GM12873 (cell line): Measurements from ENCODE around the gene HMGB1.

Experiments used
- TF ChIP-seq, protein P1 (sequence below): IDR thresholded peaks from 2 replicates; pipeline ENCODE4 v1.5.1; 2012; ENCODE audit warnings: low read depth, mild to moderate bottlenecking, moderate library complexity, low read length, control low read depth; ENCODE audit not compliant: insufficient read depth; ENCODE audit errors: missing control alignments

HMGB1 gene

DNA sequence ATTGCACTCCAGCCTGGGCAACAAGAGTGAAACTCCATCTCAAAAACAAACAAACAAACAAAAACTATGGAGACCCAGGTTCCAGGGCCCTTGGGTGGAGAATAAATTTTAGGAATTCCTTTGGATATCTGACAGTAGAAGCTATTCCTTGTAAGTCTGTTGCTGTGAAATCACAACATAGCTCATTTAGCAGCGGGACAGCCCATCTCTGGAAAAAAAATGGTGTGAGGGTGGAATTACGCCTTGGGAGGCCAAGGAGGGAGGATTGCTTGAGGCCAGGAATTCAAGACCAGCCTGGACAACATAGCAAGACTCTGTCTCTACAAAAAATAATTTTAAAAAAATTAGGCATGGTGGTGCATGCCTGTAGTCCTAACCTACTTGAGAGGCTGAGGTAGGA, 15.7 kb downstream of the HMGB1 start:
- TF ChIP-seq, protein P1, sequence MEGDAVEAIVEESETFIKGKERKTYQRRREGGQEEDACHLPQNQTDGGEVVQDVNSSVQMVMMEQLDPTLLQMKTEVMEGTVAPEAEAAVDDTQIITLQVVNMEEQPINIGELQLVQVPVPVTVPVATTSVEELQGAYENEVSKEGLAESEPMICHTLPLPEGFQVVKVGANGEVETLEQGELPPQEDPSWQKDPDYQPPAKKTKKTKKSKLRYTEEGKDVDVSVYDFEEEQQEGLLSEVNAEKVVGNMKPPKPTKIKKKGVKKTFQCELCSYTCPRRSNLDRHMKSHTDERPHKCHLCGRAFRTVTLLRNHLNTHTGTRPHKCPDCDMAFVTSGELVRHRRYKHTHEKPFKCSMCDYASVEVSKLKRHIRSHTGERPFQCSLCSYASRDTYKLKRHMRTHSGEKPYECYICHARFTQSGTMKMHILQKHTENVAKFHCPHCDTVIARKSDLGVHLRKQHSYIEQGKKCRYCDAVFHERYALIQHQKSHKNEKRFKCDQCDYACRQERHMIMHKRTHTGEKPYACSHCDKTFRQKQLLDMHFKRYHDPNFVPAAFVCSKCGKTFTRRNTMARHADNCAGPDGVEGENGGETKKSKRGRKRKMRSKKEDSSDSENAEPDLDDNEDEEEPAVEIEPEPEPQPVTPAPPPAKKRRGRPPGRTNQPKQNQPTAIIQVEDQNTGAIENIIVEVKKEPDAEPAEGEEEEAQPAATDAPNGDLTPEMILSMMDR: no peak

DNA sequence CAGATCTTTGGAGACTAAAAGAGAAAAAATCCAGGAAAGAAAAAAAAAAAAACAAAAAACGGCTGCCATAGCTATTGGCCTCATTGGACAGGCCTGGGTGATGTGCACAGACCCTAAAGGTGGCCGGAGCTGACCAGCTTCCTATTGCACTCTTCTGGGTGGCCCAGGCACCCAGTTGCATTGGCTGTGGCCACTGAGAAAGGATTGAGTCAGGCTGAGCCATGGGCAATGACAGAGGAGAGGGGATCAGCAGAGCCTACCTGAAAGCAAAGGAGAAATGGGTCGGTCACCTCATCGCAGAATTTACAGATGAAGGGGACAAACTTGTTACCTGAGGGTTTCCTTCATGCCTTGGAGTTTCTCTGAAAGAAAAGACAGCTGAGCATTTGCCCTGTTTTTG, 17.3 kb downstream of the HMGB1 start:
- TF ChIP-seq, protein P1: no peak

DNA sequence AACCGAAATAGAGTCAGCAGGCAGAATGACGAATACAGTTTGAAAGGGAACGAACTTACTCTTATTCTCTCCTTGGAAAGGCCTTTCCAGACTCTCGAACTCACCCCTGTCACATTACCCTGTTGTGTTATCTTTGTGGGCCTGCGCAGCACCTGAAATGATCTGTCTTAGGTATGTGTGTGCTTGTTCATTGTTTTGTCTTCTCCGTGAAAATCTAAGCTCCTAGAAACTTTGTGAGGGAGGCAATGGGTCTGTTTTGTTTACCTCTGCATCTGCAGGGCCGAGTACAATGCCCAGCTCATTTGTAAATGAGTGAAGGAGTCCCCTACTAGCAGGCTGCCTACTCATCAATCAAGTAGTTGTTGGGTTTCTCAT, 19.6 kb downstream of the HMGB1 start:
- TF ChIP-seq, protein P1: no peak

DNA sequence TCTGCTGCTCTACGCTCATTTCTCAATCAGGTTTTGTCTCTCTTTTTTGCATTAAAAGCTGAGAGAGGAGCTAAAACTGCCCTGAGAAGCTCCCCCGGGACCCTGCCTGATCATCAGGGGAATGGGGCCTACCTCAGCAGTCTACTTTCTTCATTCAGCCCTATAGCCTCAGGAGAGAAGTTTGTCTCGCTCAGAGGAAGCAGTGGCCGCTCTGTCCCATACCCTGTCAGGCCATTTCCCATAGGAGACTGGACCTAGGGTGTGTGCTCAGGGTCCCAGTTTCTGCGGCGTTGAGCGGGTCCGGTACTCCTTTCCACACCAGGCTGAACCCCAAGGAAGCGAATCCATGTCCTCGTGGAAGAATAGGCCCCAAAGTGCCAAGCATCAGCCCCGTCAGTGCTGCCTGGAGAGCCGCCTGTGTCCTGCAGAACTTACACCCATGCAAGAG, 21.8 kb downstream of the HMGB1 start:
- TF ChIP-seq, protein P1: no peak

DNA sequence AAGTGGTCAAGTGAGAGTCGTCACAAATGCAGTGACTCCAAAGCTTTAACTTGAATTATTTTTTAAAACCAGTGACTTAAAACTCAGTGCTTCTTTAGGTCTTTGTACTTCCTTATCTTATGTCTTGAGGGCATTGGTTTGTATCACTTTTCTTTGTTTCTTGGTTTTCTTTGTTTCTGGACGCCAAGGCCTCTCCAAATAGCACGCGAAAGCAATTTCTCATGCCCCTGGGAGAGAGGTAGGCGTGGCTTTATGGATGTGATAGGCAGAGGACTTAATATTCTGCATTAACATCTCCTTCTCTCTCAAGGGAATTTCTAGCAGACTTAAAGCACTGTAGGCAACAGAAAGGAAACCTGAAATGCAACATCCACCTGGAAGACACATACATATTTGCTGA, 22.8 kb downstream of the HMGB1 start:
- TF ChIP-seq, protein P1: no peak

DNA sequence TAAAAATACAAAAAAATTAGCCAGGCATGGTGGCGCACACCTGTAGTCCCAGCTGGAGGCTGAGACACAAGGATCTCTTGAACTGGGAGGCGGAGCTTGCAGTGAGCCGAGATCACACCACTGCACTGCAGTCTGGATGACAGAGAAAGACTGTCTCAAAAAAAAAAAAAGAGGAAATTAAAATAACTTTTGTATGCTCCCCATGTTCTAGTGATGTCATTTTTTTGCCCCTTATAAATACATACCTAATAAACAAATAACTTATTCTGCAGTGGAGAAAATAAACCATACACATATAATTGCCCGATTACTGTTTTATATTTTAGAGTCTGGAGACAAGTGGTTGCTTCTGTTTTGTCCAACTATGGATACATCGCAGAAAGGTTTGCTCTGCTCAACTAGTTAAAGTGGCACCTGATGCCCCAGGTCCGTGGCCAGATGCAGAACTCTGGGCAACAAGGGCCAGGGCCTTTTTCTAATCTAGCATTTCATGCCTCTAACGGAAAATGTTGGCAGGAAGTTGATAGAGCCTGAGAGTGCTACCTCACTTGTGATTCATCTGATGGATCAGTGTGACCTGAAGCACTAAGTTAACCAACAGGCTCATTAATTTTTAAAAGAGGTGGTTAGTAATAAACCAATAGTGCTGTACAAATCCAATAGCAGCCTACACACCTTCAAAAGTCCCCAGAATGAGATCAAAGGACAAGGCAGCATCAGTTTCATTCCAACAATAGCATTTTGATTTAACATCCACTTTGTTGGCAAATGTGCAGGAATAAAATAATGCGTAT, 24.6 kb downstream of the HMGB1 start:
- TF ChIP-seq, protein P1: no peak

DNA sequence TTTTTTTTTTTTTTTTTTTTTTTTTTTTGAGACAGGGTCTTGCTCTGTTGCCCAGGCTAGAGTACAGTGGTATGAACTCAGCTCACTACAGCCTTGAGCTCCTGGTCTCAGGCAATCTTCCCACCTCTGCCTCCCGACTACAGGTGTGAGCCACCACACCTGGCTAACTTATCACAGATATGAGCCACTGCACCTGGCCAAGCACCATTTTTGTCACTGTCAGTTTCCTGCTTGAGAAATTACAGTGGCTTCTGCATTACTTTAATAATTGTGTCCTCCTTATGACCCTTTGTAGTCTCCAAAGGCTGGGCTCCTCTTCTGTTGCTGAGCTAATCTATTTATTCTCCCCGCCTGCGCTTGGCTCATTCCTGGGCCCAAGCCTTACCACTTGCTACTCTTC, 27.4 kb downstream of the HMGB1 start:
- TF ChIP-seq, protein P1: no peak
